Activated CD8-positive, alpha-beta memory T cell treated with anti-CD3 and anti-CD28 coated beads for 24 hours (primary cell): ENCODE measurements around the gene SNTB2.

Source experiments
- DNase-seq: peaks from one replicate; pipeline ENCODE4 v3.0.0-alpha.2; 2020

SNTB2 gene

DNA sequence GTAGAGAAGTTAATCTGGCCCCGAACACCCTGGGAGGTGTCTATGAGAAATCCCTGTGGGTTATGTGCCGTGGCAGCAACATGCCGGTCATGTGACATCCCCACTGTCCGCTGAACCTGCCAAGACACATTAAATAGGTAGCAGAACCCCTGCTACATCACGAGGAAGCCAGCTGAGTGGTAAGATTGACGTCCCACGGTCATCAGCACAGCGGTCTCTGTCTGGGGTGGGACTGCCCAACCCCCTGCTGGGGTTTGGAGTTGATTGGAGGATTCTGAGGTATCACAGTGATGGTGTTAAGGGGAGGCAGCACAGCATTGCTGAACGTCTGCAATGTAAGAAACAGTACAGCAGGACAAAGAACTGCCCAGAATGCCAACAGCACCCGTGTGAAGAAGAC lies 162.6 kb downstream of the SNTB2 start:
- DNase-seq, result no peak

DNA sequence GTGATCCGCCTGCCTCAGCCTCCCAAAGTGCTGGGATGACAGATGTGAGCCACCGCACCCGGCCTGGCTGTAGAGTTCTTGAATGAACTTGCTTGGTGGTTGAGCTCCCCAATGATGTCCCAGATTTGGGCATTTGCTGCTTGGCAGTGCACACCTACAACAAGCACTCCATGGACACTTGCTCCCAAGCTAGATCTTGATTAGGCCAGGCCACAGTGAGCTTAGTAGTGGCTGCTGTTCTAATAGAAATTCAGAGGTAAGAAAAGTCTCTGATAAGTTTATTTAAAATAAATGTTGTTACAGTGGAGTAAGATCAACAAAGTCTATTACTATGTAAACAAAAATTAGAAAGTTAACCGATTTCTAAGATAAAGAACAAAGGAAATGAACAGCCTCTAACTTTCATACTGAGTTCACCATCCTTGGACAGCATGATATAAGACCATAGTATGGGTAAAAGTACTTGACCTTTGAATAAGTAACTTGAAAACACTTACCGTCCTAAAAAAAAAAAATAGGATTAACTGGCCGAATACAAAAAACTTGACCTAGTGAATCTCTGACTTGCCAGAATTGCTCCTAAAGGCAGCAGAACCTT lies 163.7 kb downstream of the SNTB2 start:
- DNase-seq, result no peak

DNA sequence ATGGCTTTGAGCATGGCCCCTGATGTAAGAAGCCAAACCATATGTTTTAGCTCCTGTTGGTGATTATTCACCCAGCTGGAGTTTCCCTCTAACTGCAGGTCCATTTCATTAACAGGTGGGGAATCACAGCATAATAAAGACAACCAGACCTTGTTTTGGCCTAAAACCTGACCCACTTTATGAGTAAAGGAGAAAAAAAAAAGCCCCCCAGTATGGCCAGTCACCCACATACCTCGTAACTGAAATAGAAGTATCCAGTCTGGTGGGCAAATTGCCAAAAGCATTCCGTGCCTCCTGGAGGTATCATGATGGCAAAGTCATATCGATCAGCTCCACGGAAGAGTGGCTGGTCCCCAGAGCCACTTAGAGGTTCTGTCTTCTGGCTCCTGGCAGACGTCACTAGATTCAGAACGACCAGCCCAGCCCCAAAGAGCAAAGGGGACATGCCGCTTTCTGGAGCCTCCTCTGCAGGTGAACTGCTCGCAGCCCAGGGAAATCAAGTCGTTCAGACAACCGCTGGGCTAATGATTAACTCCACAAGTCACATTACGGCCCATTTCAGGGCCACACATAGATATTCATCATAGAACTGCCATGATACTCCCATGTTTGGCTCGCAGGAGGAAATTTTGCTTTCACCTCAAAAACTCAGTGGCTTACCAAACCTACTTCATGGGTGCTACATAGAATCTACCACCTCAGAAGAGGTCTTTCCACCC lies 164.5 kb downstream of the SNTB2 start, which contains the start of gene TMED6:
Gene TMED6, minus strand, starts transcription at position 478 of the 719 bp plus-strand sequence. Its CDS starts 33 bp downstream, at position 445.
- no peak for DNase-seq
